HG02840 (cell line): ENCODE results near the gene ALG8.

Experiments
- ATAC-seq: cut with Tn5 transposase; IDR thresholded peaks from one replicate; pipeline ENCODE4 v1.9.1; 2021; ENCODE audit warnings: mild to moderate bottlenecking, moderate library complexity, moderate number of reproducible peaks; ENCODE audit not compliant: unreplicated experiment, low FRiP score

The ALG8 gene

GRCh38 chr11:78161346-78161745 lies 21.9 kb upstream of the ALG8 start:
- no peak for ATAC-seq

DNA sequence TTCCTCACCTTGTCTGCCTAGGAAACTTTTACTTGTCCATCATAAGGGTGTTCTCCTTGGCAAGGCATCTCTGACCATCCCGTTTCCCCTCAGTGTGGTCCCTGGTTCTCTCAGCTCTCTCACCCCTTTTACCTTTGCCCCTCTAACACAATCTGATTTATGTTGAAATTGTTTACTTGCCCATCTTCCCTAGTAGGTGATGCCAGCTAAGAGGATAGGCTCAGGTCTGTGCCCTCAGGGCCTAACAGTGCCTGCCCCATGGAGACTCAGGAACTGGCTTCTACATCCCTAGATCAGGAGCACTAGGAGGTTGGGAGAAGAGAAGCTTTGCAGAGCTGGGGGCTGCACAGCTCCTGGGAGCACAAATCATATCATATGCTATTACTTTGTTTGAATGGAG lies 21.1 kb upstream of the ALG8 start:
- no peak for ATAC-seq

DNA sequence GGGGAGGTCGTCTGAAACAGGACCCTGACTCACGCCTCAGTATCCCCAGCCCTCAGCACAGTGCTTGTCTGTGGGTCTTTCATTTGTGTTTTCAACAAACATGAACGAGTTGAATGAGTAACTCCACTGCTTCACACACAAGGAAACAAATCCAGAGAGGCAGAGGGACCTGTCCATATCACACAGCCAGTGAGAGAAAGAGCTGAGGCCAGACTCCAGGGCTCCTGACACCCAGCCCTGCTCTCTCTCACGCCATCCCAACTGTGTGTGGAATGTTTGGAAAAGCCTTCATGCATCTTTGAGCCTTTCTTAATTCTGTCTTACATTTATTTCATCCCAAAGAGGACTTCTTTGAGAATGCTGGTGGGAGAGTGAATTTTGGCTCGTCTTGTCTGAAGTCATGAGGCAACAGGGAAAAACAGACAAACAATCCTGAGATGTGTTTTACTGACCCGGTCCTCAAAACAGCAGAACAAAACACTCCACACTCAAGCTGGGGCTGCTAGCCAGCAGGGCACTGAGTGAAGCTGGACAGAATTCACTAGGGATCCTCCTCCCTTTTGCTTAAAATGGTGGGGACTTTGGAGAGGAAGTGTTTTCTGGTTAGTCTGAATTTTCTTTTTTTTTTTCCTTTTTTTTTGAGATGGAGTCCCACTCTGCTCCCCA lies 19.7 kb upstream of the ALG8 start:
- no peak for ATAC-seq

GRCh38 chr11:78156127-78156844 lies 16.9 kb upstream of the ALG8 start:
- ATAC-seq: no peak

DNA sequence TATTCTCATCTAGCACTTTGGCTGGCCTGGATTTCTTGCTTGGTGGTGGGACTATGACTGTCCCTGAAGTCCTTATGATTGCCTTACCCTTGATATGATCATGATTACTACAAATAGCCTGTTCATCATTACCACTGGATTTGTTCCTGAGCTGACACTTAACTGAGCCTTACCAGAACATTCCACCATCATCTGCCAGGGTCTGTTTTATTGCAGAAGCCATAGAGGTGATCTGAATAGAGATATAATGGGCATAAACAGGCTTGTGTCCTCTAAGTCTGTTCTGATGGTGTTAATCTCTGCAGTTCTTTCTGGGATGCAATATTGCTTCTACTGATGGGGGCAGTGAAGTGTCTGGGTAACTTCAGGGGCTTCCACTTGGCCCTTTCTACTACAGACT lies 12.4 kb upstream of the ALG8 start:
- no peak for ATAC-seq

DNA sequence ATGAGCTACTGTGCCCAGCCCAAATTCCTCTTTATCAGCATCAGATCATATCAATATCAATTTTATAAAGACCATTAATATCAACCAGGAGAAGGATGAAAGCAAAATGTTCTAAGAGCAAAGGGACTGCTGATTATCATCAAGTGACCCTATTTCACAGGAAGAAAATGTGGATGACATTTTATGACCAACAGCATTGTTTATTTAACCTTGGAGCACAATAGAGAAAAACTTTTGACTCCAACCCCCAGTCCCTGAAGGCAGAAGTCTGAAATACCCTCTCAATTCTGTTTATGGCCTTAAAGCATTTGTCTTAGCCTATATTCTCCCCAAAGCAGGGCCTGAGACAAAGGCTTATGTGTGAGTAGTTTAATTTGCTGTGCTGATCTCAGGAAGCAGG lies 11.3 kb upstream of the ALG8 start:
- no peak for ATAC-seq

DNA sequence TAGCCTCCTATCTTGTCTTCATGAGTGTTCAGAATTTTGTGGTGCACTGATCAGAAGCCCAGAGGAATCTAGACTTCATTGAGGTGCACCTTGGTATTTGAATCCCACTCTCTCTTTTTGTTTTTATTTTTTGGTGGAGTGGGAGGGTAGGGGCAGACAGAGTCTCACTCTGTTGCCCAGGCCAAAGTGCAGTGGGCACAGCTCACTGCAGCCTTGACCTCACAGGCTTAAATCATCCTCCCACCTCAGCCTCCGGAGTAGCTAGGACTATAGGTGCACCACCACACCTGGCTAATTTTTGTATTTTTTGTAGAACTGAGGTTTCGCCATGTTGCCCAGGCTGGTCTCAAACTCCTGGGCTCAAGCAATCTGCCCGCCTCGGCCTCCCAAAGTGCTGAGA lies 10.9 kb upstream of the ALG8 start:
- no peak for ATAC-seq

GRCh38 chr11:78149646-78150045 lies 10.2 kb upstream of the ALG8 start:
- ATAC-seq: no peak

DNA sequence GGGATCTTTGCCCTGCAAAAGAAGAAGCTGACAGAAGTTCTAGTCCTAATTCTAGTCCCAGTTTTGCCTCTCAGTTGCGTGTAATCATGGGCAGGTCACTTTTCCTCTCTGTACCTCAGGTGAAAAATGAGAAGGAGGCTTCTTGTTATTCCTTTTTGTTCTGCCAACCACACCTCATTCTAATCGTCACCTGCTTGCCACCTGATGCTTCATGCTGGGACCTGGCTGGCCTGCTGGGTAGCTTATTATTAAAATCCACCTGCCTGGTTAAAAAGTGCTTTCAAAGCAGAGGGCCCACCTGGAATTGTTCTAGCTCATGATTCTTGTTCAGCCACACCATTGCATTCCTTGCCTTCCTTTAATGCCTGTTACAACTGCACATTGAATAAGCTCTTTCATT lies 8.4 kb upstream of the ALG8 start:
- ATAC-seq: no peak

DNA sequence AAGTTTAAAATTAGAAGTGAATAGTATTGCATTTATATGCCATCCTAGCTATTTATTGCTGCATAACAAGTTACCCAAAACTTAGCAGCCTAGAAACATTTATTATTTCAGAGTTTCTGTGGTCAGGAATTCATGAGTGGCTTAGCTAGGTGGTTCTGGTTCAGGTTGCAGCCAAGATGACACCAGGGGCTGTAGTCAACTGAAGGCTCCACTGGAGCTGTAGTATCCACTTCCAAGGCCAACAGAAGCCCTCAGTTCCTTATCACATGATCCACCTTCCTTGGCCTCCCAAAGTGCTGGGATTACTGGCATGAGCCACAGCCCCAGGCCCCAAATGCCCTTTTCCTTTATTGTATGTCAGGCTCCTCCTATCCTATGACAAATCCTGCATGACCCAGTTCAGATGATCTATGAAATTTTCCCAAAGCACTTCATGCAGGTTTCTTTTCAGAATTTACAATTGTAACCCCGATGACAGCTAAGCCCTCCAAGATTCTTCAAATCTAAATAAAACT lies 6.1 kb upstream of the ALG8 start:
- ATAC-seq: no peak

- ATAC-seq: no peak
These were observed 1.1 kb upstream of the ALG8 start for GRCh38 chr11:78140392-78141077.

DNA sequence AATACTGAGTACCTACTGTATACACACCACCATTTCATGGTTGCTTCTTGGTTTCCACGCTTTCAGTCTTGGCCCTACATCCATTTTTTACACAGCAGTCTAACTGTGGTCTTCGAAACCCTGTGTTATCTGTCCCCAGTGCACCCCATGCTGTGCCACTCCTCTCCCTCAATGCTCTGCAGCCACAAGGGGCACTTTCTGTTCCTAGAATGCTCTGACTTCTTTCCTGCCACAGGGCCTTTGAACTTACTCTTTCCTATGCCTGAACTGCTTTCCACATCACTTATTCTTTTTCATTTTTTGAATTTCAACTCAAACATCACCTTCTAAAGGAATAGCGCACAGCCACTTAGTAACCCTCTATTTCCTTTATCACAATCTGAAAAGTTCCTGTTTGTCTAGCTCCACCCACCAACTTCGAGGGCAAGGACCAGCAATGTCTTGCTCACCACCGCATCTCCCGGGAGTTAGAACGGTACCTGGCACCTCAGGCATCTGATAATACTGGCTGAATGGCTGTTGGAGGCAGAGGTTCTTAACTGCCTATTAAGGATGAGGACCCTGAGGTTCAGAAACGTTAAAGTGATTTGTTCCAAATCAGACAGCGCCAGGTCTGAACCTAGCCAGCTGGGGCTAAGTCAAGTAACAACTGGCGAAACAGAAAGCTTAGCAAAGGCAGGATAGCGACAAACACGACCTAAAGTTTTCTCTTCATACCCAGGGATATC lies 568 bp downstream of the ALG8 start:
- ATAC-seq: peak; percentile 31

DNA sequence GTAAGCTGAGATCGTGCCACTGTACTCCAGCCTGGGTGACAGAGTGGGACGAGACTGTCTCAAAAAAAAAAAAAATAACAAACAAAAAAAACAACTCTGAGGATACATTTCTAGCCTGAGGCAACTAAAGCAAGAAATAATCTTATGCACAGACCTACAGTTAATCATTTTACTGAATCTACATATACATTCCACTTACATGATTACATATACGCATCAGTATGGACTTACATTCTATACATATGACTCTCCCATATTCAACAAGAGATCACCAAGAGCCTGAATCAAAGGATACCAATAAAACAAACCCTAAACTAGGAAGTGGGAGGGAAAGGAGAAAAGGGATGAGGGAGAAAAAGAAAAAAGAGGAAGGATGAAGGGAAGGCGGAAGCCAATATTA lies 1.1 kb downstream of the ALG8 start:
- no peak for ATAC-seq

GRCh38 chr11:78132475-78132874 lies 7.0 kb downstream of the ALG8 start:
- ATAC-seq: no peak

GRCh38 chr11:78131956-78132355 lies 7.5 kb downstream of the ALG8 start:
- no peak for ATAC-seq

DNA sequence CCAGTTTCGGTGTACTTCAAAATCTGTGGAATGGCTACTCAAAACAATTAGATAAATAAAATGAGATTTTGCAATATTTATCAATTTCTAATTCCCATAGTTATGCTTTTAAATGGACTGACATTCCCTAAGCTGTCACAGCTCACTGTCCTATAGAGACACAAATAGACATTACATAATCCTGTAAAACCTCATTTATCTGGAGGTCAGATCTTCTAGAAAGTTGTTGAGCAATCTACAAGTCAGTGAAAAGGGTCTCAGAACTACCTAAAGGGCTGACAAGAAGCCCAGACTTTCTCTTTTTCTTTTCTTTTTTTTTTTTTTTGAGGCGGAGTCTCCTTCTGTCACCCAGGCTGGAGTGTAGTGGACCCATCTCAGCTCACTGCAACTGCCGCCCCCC lies 12.0 kb downstream of the ALG8 start:
- no peak for ATAC-seq

DNA sequence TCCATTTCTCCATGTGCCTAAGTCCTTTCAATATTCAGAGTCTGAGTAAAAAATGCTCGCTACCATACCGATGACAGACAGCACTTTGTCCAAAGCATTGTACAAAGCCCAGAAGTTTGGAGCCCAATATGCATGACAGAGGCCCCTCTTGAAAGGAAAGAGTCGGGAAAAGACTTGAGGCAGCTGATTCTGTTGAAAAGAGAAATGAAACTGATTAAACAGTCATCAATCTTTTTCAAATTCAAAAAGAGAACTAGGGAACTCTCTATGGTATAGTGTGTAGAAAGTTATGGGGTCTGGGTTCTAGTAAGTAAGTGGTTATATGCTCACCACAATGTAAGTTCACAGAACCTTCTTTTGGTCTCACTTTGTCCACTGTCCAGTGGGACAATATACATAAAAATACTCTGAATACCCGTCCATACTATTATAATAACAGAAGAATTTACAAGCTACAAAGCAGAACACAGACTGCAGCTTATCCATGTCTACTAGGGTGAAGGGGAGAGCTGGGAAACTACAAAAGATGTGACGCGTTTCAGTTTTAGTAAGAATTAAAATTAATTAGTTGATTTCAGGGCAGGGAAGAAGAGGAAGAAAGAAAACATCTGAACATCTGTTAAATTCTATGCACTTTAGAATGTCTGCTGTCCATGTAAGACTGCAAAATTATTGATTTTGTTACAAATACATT lies 26.7 kb downstream of the ALG8 start:
- ATAC-seq: no peak

GRCh38 chr11:78111298-78111697 lies 28.1 kb downstream of the ALG8 start:
- no peak for ATAC-seq

GRCh38 chr11:78110830-78111229 lies 28.6 kb downstream of the ALG8 start:
- no peak for ATAC-seq

DNA sequence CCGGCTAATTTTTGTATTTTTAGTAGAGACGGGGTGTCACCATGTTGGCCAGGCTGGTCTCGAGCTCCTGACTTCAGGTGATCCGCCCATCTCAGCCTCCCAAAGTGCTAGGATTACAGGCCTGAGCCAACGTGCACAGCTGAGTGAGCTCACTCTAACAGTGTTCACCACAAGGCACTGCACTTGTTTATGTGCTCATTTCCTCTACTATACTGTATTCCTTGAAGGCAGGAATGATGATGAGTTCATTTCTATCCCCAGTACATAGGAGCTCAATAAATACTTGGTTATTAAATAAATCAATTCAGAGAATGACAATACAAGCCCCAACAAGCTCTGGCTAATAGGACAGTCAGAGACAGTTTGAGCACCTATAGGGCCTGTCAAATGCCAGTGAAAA lies 29.1 kb downstream of the ALG8 start:
- no peak for ATAC-seq
